ENCODE data around the gene RAB37. TPM values are rescaled to one million over a fixed set of nuclear protein-coding genes. Genes with fewer than 3 reads are reported as not detected.

Gene RAB37
- total and polyA plus RNA-seq, 2 of the 13 experiments (the other 11 are each of a cell fraction or from before 2014, with no cell fraction given) = 0.91 to 3.7 TPM

GRCh38 chr17:74737299-74738050, 419 bp downstream of the RAB37 start (continued):
- peak; percentile 12; the same call in 1 of the 2 replicates for TF ChIP-seq ZNF761 (CRISPR knock-in tag; conservative IDR thresholded peaks at IDR 0.05)
- TF ChIP-seq ZNF468 (CRISPR knock-in tag; IDR thresholded peaks at IDR 0.05) = 0 out of 2 replicates have a peak, but pooled peaks have one; percentile 78
- peak; percentile 55; the same call in 1 of the 2 replicates for TF ChIP-seq ZNF703 (CRISPR knock-in tag; IDR thresholded peaks at IDR 0.05; ENCODE audit: borderline replicate concordance)
- no peak for TF ChIP-seq ZSCAN9 (CRISPR knock-in tag; IDR thresholded peaks at IDR 0.05; ENCODE audit: borderline replicate concordance)
- TF ChIP-seq, protein P1, sequence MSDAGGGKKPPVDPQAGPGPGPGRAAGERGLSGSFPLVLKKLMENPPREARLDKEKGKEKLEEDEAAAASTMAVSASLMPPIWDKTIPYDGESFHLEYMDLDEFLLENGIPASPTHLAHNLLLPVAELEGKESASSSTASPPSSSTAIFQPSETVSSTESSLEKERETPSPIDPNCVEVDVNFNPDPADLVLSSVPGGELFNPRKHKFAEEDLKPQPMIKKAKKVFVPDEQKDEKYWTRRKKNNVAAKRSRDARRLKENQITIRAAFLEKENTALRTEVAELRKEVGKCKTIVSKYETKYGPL (CRISPR knock-in tag; IDR thresholded peaks at IDR 0.05) = no peak
- 0 out of 2 replicates have a peak, but pooled peaks have one; percentile 10 for TF ChIP-seq HBP1 (CRISPR knock-in tag; IDR thresholded peaks at IDR 0.05; ENCODE audit: low read depth)
- TF ChIP-seq STAG1 (CRISPR knock-in tag; IDR thresholded peaks at IDR 0.05) = peak; percentile 58
- 0 out of 2 replicates have a peak, but pooled peaks have one; percentile 47 for TF ChIP-seq ZFP91 (CRISPR knock-in tag; IDR thresholded peaks at IDR 0.05; ENCODE audit: borderline replicate concordance)
- TF ChIP-seq, protein P2, sequence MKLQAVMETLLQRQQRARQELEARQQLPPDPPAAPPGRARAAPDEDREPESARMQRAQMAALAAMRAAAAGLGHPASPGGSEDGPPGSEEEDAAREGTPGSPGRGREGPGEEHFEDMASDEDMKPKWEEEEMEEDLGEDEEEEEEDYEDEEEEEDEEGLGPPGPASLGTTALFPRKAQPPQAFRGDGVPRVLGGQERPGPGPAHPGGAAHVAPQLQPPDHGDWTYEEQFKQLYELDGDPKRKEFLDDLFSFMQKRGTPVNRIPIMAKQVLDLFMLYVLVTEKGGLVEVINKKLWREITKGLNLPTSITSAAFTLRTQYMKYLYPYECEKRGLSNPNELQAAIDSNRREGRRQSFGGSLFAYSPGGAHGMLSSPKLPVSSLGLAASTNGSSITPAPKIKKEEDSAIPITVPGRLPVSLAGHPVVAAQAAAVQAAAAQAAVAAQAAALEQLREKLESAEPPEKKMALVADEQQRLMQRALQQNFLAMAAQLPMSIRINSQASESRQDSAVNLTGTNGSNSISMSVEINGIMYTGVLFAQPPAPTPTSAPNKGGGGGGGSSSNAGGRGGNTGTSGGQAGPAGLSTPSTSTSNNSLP (IDR thresholded peaks at IDR 0.05; ENCODE audit: low read depth, low read length) = no peak
- TF ChIP-seq ZNF292 (CRISPR knock-in tag; IDR thresholded peaks at IDR 0.05; ENCODE audit: borderline replicate concordance, low read depth) = 0 out of 2 replicates have a peak, but pooled peaks have one; percentile 14
- 0 out of 2 replicates have a peak, but pooled peaks have one; percentile 25 for TF ChIP-seq ZSCAN20 (CRISPR knock-in tag; IDR thresholded peaks at IDR 0.05; ENCODE audit: borderline replicate concordance)
- 0 out of 2 replicates have a peak, but pooled peaks have one; percentile 22 for TF ChIP-seq DNMT1 (CRISPR knock-in tag; IDR thresholded peaks at IDR 0.05)
- TF ChIP-seq ATM (IDR thresholded peaks at IDR 0.05; ENCODE audit: borderline replicate concordance) = no peak
- no peak for TF ChIP-seq ZNF260 (CRISPR knock-in tag; IDR thresholded peaks at IDR 0.05; ENCODE audit: borderline replicate concordance, low read depth)
- no peak for TF ChIP-seq JARID2 (CRISPR knock-in tag; IDR thresholded peaks at IDR 0.05; ENCODE audit: insufficient replicate concordance)
- peak; percentile 23; the same call in 1 of the 2 replicates for TF ChIP-seq ZNF724P (CRISPR knock-in tag; IDR thresholded peaks at IDR 0.05; ENCODE audit: borderline replicate concordance)
- TF ChIP-seq ZNF790 (CRISPR knock-in tag; IDR thresholded peaks at IDR 0.05; ENCODE audit: borderline replicate concordance) = peak; percentile 72; the same call in 1 of the 2 replicates
- peak; percentile 89; the same call in 1 of the 2 replicates for TF ChIP-seq ZNF777 (CRISPR knock-in tag; IDR thresholded peaks at IDR 0.05)
- TF ChIP-seq, protein P3, sequence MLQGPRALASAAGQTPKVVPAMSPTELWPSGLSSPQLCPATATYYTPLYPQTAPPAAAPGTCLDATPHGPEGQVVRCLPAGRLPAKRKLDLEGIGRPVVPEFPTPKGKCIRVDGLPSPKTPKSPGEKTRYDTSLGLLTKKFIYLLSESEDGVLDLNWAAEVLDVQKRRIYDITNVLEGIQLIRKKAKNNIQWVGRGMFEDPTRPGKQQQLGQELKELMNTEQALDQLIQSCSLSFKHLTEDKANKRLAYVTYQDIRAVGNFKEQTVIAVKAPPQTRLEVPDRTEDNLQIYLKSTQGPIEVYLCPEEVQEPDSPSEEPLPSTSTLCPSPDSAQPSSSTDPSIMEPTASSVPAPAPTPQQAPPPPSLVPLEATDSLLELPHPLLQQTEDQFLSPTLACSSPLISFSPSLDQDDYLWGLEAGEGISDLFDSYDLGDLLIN (CRISPR knock-in tag; IDR thresholded peaks at IDR 0.05; ENCODE audit: borderline replicate concordance) = 0 out of 2 replicates have a peak, but pooled peaks have one; percentile 19
- TF ChIP-seq MYC (CRISPR knock-in tag; IDR thresholded peaks at IDR 0.05; ENCODE audit: borderline replicate concordance) = 0 out of 2 replicates have a peak, but pooled peaks have one; percentile 17
- peak; percentile 8 for TF ChIP-seq AGO2 (optimal IDR thresholded peaks at IDR 0.05; ENCODE audit: low read depth, low read length)
- TF ChIP-seq TGIF2 (CRISPR knock-in tag; IDR thresholded peaks at IDR 0.05) = peak; percentile 57; the same call in 1 of the 2 replicates

Data from HepG2 (cell line).